Measurements from ENCODE around the gene MGAT5B.
"Not testable (repeated sequence)": the region's sequence is repeated elsewhere in the genome, so short reads cannot be mapped to it uniquely, and the experiment has no call there.

Gene MGAT5B

DNA sequence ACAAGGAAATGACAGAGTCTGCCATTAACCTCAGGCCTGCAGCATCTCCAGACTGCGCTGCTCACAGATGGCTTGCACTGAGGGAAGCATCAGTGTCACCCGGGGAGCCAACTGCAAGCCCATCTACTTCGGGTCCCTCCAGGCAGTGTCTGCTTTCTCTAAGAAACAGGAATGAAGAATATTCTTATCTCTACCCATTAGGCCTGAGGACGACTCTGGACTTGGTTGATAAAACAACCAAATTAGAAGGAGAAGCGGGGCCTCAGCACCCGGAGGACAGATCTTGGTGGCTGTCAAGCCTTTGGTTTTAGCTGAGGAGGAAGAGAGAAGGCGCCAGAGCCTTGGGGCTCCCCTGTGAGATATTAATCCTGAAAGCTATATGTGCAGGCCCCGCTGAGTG lies 19.5 kb upstream of the MGAT5B start:
- no peak for DNase-seq (ENCODE audit: low spot score)

GRCh38 chr17:76849160-76849559 lies 19.0 kb upstream of the MGAT5B start:
- DNase-seq (ENCODE audit: low spot score): not testable (repeated sequence)

- no peak for DNase-seq (ENCODE audit: low spot score)
Measured at GRCh38 chr17:76852843-76853242, 15.4 kb upstream of the MGAT5B start.

- DNase-seq (ENCODE audit: low spot score): no peak
Measured at GRCh38 chr17:76855105-76855504, 13.1 kb upstream of the MGAT5B start.

- no peak for DNase-seq (ENCODE audit: low spot score)
Measured at GRCh38 chr17:76862079-76862478, 6.1 kb upstream of the MGAT5B start.

- DNase-seq (ENCODE audit: low spot score): no peak
Measured at GRCh38 chr17:76862494-76862893, 5.7 kb upstream of the MGAT5B start.

- DNase-seq (ENCODE audit: low spot score): no peak
Measured at GRCh38 chr17:76864024-76864423, 4.2 kb upstream of the MGAT5B start.

GRCh38 chr17:76865174-76865573 lies 3.0 kb upstream of the MGAT5B start:
- DNase-seq (ENCODE audit: low spot score): no peak

GRCh38 chr17:76866203-76866602 lies 2.0 kb upstream of the MGAT5B start:
- DNase-seq (ENCODE audit: low spot score): no peak

GRCh38 chr17:76866774-76867577 lies 1.2 kb upstream of the MGAT5B start:
- DNase-seq (ENCODE audit: low spot score): no peak

DNA sequence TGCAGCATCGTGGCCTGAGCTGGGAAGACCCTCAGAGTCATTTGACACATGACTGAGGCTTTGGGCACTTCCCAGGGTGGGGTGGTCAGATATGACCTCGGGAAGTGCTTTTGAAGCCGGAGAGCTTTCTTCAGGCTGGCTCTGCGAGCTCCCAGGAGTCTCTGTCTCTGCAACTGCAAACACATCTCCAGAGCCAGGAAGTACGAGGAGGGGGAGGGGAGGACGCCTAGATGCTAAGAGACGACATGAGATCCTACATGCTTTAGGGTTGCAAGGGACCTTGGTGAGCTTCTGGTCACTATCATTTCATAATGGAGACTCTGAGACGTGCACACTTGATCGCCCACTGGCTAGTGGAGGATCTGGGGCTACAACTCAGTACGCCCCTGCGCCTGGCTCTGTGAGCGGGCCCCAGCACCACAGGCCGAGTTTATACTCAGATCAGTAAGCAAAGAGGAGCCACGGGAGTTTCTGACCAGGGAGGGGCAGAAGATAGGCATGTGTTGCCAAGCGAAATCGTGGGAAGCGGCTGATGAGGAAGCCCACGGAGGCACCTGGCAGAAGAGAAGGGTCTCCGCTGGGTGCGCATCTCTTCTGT lies 527 bp upstream of the MGAT5B start:
- DNase-seq (ENCODE audit: low spot score): peak; percentile 75

- DNase-seq (ENCODE audit: low spot score): peak; percentile 26
Measured at GRCh38 chr17:76868669-76869495, 678 bp downstream of the MGAT5B start.

DNA sequence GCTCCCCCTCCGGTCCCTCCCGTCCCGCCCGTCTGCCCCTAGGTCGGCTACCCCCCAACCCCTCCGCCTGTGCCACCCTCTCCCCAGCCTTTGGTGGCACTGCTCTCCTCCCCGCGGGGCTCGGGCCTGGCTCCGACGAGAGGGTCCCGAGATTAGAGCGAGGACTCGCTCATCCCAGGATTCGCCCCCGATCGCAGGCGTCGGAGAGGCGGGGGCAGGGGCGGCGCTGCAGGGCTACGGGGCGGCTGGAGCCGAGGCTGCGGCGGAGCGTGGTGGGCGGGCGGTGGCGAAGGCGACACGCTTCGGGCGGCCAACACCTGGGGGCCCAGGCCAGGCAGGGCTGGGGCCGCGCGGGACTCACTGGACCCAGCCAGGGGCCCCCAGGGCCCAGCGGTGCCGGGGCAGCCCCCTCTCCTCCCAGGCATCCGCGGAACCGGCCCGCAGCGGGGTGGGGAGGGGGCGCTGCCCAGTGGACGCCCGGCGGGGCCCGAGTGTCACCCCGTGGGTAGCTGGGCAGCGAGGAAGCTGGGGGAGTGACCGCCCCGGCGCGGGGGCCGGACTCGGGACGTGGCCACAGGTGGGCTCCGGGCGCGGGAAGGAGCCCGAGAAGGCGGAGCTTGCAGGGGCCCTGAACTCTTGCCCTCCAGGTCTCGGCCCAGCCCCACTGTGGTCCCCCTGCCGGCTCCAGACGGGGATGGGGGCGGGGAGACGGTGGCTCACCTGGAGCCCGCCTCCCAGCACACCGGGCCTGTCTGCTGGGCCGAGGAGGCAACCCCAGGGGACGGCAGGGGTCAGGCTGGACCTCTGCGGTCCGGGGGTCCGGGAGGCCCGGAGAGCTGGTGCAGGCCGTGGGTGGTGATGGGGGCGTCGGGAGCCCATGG lies 1.5 kb downstream of the MGAT5B start:
- peak; percentile 36 for DNase-seq (ENCODE audit: low spot score)

DNA sequence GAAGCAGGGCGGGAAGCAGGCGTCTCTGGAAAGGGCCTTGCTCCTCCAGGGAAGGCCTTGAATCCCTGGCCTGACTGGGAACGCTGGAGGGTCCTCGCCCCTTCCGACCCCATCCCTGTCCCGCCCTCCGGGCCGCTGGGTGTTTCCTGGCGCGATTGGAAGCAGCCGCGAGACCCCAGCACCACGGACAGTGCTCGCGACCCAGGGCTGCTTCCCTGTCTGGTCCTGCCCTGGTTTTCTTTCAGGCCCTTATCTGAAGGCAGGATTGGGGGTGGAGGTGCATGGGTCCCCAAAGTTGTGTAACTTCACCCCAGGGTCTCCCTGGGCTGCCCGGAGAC lies 2.1 kb downstream of the MGAT5B start:
- no peak for DNase-seq (ENCODE audit: low spot score)

DNA sequence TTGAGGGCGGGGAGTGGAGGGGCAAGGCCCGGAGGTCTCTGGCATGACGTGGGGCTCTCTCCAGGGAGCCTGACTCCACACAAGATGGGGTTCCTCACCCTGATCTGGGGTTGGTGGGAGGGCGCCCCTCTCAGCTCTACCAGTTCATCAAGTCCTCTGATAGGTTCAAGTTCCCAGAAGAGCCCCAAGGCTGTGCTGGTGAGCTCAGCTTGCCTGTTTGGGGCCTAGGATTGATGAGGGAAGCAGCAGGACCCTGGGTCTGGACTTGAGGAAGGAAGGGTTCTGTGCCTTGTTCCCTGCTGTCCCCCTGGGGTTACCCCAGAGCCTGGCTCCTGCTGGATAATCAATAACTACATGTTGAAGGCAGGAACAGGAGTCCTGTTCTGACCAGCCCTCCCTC lies 3.5 kb downstream of the MGAT5B start:
- DNase-seq (ENCODE audit: low spot score): no peak

DNA sequence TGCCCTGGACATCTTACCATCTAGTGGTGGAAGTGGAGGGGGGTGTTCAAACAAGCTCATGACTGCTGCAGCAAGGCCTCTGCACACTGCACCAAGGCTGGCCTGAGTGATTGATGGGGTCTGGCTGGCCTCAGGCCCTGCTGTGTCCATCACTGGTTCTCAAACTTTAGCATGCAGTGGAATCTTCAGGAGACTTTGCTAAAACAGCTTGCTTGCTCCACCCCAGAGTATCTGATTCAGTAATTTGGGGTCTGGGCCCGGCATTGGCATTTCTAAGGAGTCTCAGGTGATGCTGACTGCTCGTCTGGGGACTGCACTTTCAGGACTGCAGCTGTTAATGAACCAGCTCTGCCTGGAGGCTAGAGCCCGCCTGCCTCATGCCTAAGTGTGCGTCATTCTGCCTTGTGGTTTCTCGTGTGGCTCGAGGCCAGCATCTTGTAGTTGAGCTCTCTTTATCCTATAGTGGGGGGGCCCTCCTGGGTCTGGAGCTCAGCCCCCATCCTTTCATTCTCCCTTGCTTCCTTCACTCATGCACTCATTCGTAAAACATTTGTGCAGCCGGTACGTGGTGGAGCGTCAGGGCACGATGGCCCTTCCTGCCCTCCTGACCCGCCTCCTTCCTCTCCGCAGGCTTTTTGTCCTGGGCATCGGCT lies 4.1 kb downstream of the MGAT5B start:
- DNase-seq (ENCODE audit: low spot score): no peak

GRCh38 chr17:76872874-76873221 lies 4.6 kb downstream of the MGAT5B start:
- DNase-seq (ENCODE audit: low spot score): no peak

DNA sequence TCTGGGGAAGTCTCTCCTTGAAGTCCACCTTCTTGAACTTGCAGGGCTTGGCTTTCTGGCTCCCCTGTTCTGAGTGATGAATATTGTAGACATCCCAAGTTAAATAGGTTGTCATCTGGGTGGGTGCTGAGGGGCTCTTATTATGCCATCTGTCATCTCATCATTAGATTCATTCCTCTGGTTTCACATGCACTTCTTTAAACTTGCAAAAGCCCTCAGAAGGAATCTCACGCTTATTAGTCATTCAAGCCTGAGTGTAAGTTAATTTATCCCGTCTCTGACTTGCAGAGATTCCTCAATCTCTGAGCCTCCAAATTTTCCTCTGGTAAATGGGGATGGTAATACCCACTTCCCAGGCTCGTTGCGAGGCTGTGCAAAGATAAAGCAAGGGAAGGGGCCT lies 5.7 kb downstream of the MGAT5B start:
- no peak for DNase-seq (ENCODE audit: low spot score)

DNA sequence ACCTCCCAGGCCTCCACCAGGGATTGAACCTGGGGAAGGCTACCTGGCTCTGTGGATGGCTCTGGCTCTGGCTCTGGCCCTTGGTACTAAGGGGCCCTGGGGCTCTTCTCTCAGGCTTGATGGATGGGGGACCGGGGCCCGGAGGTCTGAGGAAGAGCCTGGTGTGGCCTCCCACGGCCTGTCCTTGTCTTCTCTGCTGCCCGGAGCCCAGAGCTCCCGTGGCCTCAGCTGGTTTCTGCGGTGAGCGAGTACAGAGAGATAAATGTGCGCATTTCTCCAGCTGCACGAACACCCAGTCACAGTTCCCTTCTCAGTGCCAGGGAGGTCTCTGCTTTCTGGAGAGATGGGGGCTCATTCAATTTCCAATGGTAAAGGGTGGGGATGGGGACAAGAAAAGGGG lies 9.2 kb downstream of the MGAT5B start:
- DNase-seq (ENCODE audit: low spot score): no peak

- DNase-seq (ENCODE audit: low spot score): no peak
Measured at GRCh38 chr17:76878568-76878967, 10.4 kb downstream of the MGAT5B start.

- DNase-seq (ENCODE audit: low spot score): no peak
Measured at GRCh38 chr17:76879254-76879653, 11.1 kb downstream of the MGAT5B start.

All from SK-N-DZ (cell line).